K562 (cell line): ENCODE measurements around the gene KIRREL1. TPM values are rescaled to one million over a fixed set of nuclear protein-coding genes. Genes with fewer than 3 reads are reported as not detected.

ENCODE experiments used
- ATAC-seq: fragments of 200-7000 bp; cut with Tn5 transposase; 3 replicates; pipeline ENCODE4 v1.9.1; 2020; ENCODE audit warnings: moderate library complexity
- BruUV-seq: library from RNA; stranded (reverse); fragments of 400-500 nt; replicated peaks from 2 replicates; lab custom pipeline; 2021; lab: Mats Ljungman, UMichigan
- CTCF ChIA-PET: fragments of 300-600 bp; formaldehyde crosslinking; extraction: SDS; loops from one replicate; lab custom pipeline; 2021; ENCODE audit warnings: low intra/inter-chr PET ratio; lab: Yijun Ruan, JAX
- POLR2A ChIA-PET: fragments of 300-600, 350-650 bp; sonication (Branson Sonifier 250); formaldehyde crosslinking; extraction: SDS; loops from one replicate; lab custom pipeline; 2021; ENCODE audit warnings: antibody characterized with exemption, inconsistent platforms; lab: Yijun Ruan, JAX
- DNase-seq, 4 experiments: peaks; one replicate each; pipeline versions ENCODE4 v3.0.0 to v3.0.0-alpha.2; 2011 to 2018; ENCODE audit warnings: low spot score in 3 of 4, mixed read lengths in 3 of 4; ENCODE audit errors: extremely low read depth in 1 of 4
- FAIRE-seq: peaks from 2 replicates; lab custom pipeline; 2011; peaks lifted over from hg19 to GRCh38; lab: Jason Lieb, UNC
- H2AFZ ChIP-seq: 2 replicates; pipeline ENCODE4 v1.6.0; 2011; ENCODE audit warnings: low read depth, low read length, control low read depth, inconsistent platforms
- H3K27ac ChIP-seq: fragments of 200-600 bp; 3 replicates; pipeline ENCODE4 v1.8.0; 2011; ENCODE audit warnings: low read depth, mild to moderate bottlenecking, control low read depth, inconsistent platforms, low read length, moderate library complexity, mixed read lengths; ENCODE audit errors: extremely low read depth
- H3K27me3 ChIP-seq, 2 experiments: fragments of 300-600 bp in 1 of 2; 2 replicates in 1 of 2; 3 replicates in 1 of 2; pipeline versions ENCODE4 v1.6.0 to v1.8.0; 2011; ENCODE audit warnings: inconsistent platforms in 2 of 2, low read length in 2 of 2, mild to moderate bottlenecking in 1 of 2, mixed read lengths in 1 of 2, moderate library complexity in 1 of 2; ENCODE audit not compliant: control insufficient read depth in 2 of 2, insufficient read depth in 2 of 2
- H3K36me3 ChIP-seq: fragments of 300-600 bp; 3 replicates; pipeline ENCODE4 v1.8.0; 2011; ENCODE audit warnings: mild to moderate bottlenecking, low read length, inconsistent platforms; ENCODE audit not compliant: control insufficient read depth, insufficient read depth
- H3K4me1 ChIP-seq, 2 experiments: fragments of 200-600 bp in 1 of 2; replicated peaks in 1 of 2; 2 replicates in 1 of 2; 3 replicates in 1 of 2; pipeline versions ENCODE4 v1.5.1 to v1.8.0; 2011; ENCODE audit warnings: inconsistent platforms in 2 of 2, low read length in 2 of 2, mild to moderate bottlenecking in 1 of 2, mixed read lengths in 1 of 2, moderate library complexity in 1 of 2; ENCODE audit not compliant: control insufficient read depth in 2 of 2, insufficient read depth in 2 of 2
- H3K4me2 ChIP-seq: 2 replicates; pipeline ENCODE4 v1.6.1; 2011; ENCODE audit warnings: low read length, control low read depth, inconsistent platforms, mixed read lengths; ENCODE audit not compliant: insufficient read depth
- H3K4me3 ChIP-seq: fragments of 200-600 bp; sonication (generic), shearing (Covaris generic); 2 replicates; pipeline ENCODE4 v1.5.1; 2016; ENCODE audit warnings: control low read depth, inconsistent platforms
- H3K79me2 ChIP-seq: fragments of 200-600 bp; 3 replicates; pipeline ENCODE4 v1.8.0; 2011; ENCODE audit warnings: low read length, inconsistent platforms; ENCODE audit not compliant: control insufficient read depth, insufficient read depth
- H3K9ac ChIP-seq, 2 experiments: 2 replicates each; pipeline versions ENCODE4 v1.6.0 to v1.6.1; 2011; ENCODE audit warnings: low read depth in 2 of 2, low read length in 2 of 2, control low read depth in 1 of 2, inconsistent platforms in 1 of 2, mild to moderate bottlenecking in 1 of 2, mixed read lengths in 1 of 2; ENCODE audit not compliant: insufficient read depth in 1 of 2
- H3K9me1 ChIP-seq: one replicate; pipeline ENCODE4 v1.6.0; 2011; ENCODE audit warnings: inconsistent platforms, mild to moderate bottlenecking, low read length, moderate library complexity; ENCODE audit not compliant: control insufficient read depth, insufficient read depth
- H3K9me3 ChIP-seq: replicated peaks from 2 replicates; pipeline ENCODE4 v1.5.1; 2011; ENCODE audit warnings: low read depth, low read length, inconsistent platforms; ENCODE audit not compliant: control insufficient read depth, insufficient read depth
- H4K20me1 ChIP-seq: replicated peaks from 2 replicates; pipeline ENCODE4 v1.6.1; 2011; ENCODE audit warnings: low read length, inconsistent platforms, mixed read lengths; ENCODE audit not compliant: control insufficient read depth, insufficient read depth
- HMGN3 ChIP-seq: IDR thresholded peaks from 2 replicates; pipeline ENCODE4 v1.6.1; 2011; ENCODE audit warnings: borderline replicate concordance, low read depth, mild to moderate bottlenecking, mixed read lengths, low read length; ENCODE audit not compliant: insufficient read length; ENCODE audit errors: extremely low read depth
- SIN3B ChIP-seq: fragments of 450-650 bp; IDR thresholded peaks from 2 replicates; pipeline ENCODE4 v1.6.1; 2017; ENCODE audit warnings: low read depth, mild to moderate bottlenecking, moderate library complexity
- SOX6 ChIP-seq: fragments of 450-650 bp; IDR thresholded peaks from 2 replicates; pipeline ENCODE4 v1.6.1; 2014; ENCODE audit warnings: mild to moderate bottlenecking
- TCF3 ChIP-seq: sonication (generic); formaldehyde crosslinking; IDR thresholded peaks from 2 replicates; pipeline ENCODE4 v1.4.0; 2020; ENCODE audit warnings: mild to moderate bottlenecking, missing genetic modification reagents
- WGBS: fragments of 100-300 bp; shearing (Covaris generic); methylation state at CpG from one replicate; pipeline ENCODE4 v1.1.6; 2016; ENCODE audit warnings: low coverage, mixed read lengths; ENCODE audit not compliant: insufficient coverage; ENCODE audit errors: missing lambda C conversion rate; 5-methylcytosine and 5-hydroxymethylcytosine counted together
- in situ Hi-C: fragments of 300-500 bp; cut with MboI; formaldehyde crosslinking; loops from 4 replicates; pipeline ENCODE4 v1.15.0; 2018; ENCODE audit warnings: inconsistent platforms, mixed read lengths
- intact Hi-C: fragments of 100-400 bp; cut with micrococcal nuclease; formaldehyde crosslinking; loops from 2 replicates; pipeline ENCODE4 v1.14.2; 2022
- polyA plus RNA-seq, 8 experiments: library from polyadenylated mRNA; depleted of rRNA in 4 of 8; stranded (reverse) in 5 of 8; unstranded in 3 of 8; fragments of >200 nt; fragmentation: Nextera tagmentation in 2 of 8; fragmentation: Illumina TruSeq in 1 of 8; extraction: Ambion mirVana in 2 of 8; extraction: Trizol in 1 of 8; gene quantifications; 2 replicates each; pipeline versions ENCODE4 v1.2.1 to v1.2.3, GENCODE V29; 2011 to 2014; ENCODE audit warnings: inconsistent platforms in 1 of 8, missing spikeins in 1 of 8
- total RNA-seq, 7 experiments: library from RNA; depleted of rRNA in 6 of 7; stranded (reverse); fragments of >200 nt in 6 of 7; fragmentation: Illumina TruSeq in 2 of 7; extraction: Trizol in 2 of 7; gene quantifications; 2 replicates each; pipeline versions ENCODE4 v1.2.1 to v1.2.3, GENCODE V29; 2011 to 2021; ENCODE audit warnings: low replicate concordance in 1 of 7
- TF ChIP-seq, protein P1 (sequence below): fragments of 200-400 bp; formaldehyde crosslinking; IDR thresholded peaks from 2 replicates; pipeline ENCODE4 v1.6.1; 2017; ENCODE audit warnings: mild to moderate bottlenecking, low read depth, low read length, moderate library complexity
- TF ChIP-seq, protein P2 (sequence below): sonication (generic); IDR thresholded peaks from 2 replicates; pipeline ENCODE4 v1.6.1; 2016
- TF ChIP-seq, protein P3 (sequence below): fragments of 450-650 bp; IDR thresholded peaks from 2 replicates; pipeline ENCODE4 v1.7.0; 2016; ENCODE audit warnings: borderline replicate concordance

Gene KIRREL1
- total and polyA plus RNA-seq, 9 of the 15 experiments (the other 6 are each of a cell fraction or from before 2014, with no cell fraction given): under 0.01 to 0.22 (median 0.03) TPM; not detected in 3

DNA sequence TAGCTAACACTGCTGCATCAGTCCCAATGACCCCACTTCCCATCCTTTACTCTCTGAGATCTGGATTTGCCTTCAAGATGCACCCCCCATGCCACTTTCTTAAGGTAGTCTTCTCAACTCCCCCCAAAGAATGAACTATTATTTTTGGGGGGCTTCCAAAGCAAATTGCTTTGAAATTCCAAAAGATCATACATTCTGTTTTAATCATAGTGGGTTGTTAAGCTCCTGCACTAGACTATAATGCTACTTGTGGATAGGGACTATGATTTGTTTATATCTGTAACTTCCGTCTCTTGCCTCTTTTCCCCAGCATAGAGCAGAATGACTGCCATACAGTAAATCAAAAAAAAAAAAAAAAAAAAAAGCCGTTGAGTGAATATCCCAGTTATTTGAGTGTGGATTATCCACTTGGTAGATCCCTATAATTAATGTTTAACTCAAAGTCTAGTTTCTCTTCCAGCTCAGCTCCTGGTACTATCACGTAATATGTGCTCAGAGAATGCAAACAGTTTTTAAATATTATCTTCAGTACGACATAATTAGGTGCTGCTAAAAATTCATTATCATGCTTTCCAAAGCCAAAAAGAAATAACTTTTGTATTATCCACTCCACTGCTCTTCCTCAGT is 26.9 kb downstream of the KIRREL1 start:
- Histone ChIP-seq H3K79me2 (no peaks in the 10 kb centered on the region), H3K4me2 (no peak overlapping the region), H2AFZ (no peak overlapping the region), H3K9ac (no peak overlapping the region), H3K27ac (no peak overlapping the region), H3K4me3 (no peak overlapping the region), H3K9me3 (no peaks in the 10 kb centered on the region), H4K20me1 (no peaks in the 10 kb centered on the region), H3K27me3 (peaks cover 4 to 25% of the 10 kb centered on the region in 2 experiments; a peak in 3 of 5 replicates), H3K36me3 (no peaks in the 10 kb centered on the region), H3K9me1 (no peaks in the 10 kb centered on the region), H3K4me1 (no peaks in the 10 kb centered on the region)
- TF ChIP-seq, protein P1, sequence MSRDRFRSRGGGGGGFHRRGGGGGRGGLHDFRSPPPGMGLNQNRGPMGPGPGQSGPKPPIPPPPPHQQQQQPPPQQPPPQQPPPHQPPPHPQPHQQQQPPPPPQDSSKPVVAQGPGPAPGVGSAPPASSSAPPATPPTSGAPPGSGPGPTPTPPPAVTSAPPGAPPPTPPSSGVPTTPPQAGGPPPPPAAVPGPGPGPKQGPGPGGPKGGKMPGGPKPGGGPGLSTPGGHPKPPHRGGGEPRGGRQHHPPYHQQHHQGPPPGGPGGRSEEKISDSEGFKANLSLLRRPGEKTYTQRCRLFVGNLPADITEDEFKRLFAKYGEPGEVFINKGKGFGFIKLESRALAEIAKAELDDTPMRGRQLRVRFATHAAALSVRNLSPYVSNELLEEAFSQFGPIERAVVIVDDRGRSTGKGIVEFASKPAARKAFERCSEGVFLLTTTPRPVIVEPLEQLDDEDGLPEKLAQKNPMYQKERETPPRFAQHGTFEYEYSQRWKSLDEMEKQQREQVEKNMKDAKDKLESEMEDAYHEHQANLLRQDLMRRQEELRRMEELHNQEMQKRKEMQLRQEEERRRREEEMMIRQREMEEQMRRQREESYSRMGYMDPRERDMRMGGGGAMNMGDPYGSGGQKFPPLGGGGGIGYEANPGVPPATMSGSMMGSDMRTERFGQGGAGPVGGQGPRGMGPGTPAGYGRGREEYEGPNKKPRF: no peak
- TF ChIP-seq TCF3 (CRISPR knock-in tag) (no peak), SIN3B (no peak), SOX6 (no peak), HMGN3 (no peak)
- TF ChIP-seq, protein P2, sequence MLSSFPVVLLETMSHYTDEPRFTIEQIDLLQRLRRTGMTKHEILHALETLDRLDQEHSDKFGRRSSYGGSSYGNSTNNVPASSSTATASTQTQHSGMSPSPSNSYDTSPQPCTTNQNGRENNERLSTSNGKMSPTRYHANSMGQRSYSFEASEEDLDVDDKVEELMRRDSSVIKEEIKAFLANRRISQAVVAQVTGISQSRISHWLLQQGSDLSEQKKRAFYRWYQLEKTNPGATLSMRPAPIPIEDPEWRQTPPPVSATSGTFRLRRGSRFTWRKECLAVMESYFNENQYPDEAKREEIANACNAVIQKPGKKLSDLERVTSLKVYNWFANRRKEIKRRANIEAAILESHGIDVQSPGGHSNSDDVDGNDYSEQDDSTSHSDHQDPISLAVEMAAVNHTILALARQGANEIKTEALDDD: no peak
- TF ChIP-seq, protein P3, sequence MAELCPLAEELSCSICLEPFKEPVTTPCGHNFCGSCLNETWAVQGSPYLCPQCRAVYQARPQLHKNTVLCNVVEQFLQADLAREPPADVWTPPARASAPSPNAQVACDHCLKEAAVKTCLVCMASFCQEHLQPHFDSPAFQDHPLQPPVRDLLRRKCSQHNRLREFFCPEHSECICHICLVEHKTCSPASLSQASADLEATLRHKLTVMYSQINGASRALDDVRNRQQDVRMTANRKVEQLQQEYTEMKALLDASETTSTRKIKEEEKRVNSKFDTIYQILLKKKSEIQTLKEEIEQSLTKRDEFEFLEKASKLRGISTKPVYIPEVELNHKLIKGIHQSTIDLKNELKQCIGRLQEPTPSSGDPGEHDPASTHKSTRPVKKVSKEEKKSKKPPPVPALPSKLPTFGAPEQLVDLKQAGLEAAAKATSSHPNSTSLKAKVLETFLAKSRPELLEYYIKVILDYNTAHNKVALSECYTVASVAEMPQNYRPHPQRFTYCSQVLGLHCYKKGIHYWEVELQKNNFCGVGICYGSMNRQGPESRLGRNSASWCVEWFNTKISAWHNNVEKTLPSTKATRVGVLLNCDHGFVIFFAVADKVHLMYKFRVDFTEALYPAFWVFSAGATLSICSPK: no peak
- DNase-seq: no peak
- no peak for FAIRE-seq
- 0% methylated on average over 3 of the region's 4 CpGs for WGBS
- in situ Hi-C loops: no loop called here
- POLR2A ChIA-PET: interaction anchor here (1.0 kb wide), 1 partner anchor 25 kb away, joined by 4 read pairs; no protein-coding TSS in a partner anchor
- ATAC-seq: no peak
- no TSS peak for BruUV-seq
- intact Hi-C loops: no loop called here
- CTCF ChIA-PET: no interaction called here
